G401 (cell line): Measurements from ENCODE around the gene STRN. TPM values are rescaled to one million over a fixed set of nuclear protein-coding genes. Genes with fewer than 3 reads are reported as not detected.
"Not testable (repeated sequence)": the region's sequence is repeated elsewhere in the genome, so short reads cannot be mapped to it uniquely, and the experiment has no call there.

ENCODE experiments used
- DNase-seq: peaks from one replicate; pipeline ENCODE4 v3.0.0-alpha.2; 2015; ENCODE audit warnings: low spot score
- in situ Hi-C: cut with HindIII; loops from 2 replicates; pipeline ENCODE4 v1.10.0; 2016; ENCODE audit warnings: low sequenced_read_pairs, mixed read lengths
- total RNA-seq: library from RNA; depleted of rRNA; stranded (reverse); fragments of >200 nt; shearing (Covaris generic); gene quantifications from 2 replicates; pipeline ENCODE4 v1.2.3, GENCODE V29; 2014

The STRN gene
- total RNA-seq, 1 experiment from 2014 or later = 6.6 TPM

DNA sequence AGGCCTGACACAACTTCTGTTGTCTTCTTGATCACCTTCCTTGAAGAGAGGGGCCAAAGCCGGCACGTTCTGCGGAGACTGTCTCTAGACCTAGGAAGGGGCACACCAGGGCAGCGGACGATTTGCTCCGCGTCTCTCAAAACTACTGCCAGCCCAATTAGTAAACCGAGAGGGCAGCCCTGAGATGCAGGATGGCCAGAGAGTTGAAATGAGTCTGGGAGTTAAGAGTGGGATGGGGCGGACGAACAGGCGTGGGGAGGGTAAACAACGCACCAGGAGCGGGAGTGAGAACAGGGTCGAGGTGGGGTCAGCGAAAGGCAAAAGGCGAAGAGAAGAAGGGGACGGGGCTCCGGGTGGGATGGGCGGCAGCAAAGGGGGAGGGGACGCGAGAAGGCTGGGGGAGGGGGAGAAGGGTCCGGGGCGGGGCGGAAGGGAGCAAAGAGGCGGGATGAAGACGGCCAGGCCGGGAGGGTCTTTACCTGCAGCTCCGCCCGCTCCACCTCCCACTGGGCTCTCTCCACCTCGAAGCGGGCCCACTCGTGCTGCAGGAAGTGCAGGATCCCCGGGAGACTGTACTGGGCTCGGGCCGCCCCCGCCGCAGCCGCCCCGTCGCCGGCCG lies 476 bp downstream of the STRN start:
- in situ Hi-C loops = no loop called here
- DNase-seq = peak; percentile 28

- in situ Hi-C loops = no loop called here
- DNase-seq = no peak
These were observed 1.1 kb downstream of the STRN start for GRCh38 chr2:36965206-36965605.

- in situ Hi-C loops = no loop called here
- DNase-seq = no peak
These were observed 1.8 kb downstream of the STRN start for GRCh38 chr2:36964496-36965058.

- DNase-seq = no peak
- in situ Hi-C loops = no loop called here
These were observed 2.6 kb downstream of the STRN start for GRCh38 chr2:36963734-36964133.

GRCh38 chr2:36963106-36963505 lies 3.2 kb downstream of the STRN start:
- in situ Hi-C loops = no loop called here
- no peak for DNase-seq

- in situ Hi-C loops = no loop called here
- DNase-seq = no peak
These were observed 5.6 kb downstream of the STRN start for GRCh38 chr2:36960773-36961172.

- in situ Hi-C loops = no loop called here
- DNase-seq = no peak
These were observed 6.2 kb downstream of the STRN start for GRCh38 chr2:36960005-36960675.

DNA sequence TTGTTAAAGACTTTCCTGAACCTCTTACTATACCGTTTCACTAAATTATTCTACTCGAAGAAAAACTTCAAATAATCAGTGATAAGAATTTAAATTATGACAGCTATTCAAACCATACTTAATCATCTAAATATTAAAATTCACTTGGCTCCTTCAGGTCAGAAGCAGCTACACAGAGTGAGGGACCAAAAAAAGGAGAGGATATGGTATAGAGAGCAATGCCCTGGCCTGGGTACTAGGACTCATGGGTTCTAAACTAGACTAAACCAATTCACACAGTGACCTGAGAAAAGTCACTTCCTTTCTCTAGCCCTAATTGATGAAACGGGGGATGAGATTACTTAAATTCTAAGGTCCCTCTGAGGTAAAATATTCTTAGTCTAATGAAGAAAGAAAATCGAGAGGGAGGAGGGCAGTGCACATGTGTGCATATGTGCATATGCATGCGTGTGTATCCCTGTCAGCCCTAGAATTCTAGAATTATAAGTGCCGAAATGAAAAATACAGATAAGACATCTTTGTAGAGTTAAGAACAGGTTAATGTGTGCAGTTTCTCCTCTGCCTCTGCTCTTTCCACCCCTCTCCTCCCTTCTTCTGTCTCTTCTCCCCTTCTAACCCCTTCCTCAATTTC lies 11.2 kb downstream of the STRN start:
- in situ Hi-C loops = no loop called here
- DNase-seq = no peak

GRCh38 chr2:36952748-36953197 lies 13.6 kb downstream of the STRN start:
- in situ Hi-C loops = no loop called here
- no peak for DNase-seq

DNA sequence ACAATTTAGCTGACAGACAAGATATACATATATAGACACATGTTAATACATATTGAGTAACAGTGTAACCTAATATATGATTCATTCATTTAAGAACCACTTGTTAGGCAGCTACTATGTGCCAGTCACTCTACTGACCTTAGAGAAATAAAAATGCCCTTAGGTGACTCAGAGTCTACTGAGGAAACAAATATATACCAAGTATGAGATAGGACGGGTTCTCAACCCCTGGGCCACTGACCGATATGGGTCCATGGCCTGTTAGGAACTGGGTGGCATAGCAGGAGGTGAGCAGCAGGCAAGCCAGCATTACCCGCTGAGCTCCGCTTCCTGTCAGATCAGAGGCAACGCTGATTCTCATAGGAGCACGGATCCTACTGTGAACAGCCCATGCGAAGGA lies 14.8 kb downstream of the STRN start:
- DNase-seq = no peak
- in situ Hi-C loops = no loop called here

DNA sequence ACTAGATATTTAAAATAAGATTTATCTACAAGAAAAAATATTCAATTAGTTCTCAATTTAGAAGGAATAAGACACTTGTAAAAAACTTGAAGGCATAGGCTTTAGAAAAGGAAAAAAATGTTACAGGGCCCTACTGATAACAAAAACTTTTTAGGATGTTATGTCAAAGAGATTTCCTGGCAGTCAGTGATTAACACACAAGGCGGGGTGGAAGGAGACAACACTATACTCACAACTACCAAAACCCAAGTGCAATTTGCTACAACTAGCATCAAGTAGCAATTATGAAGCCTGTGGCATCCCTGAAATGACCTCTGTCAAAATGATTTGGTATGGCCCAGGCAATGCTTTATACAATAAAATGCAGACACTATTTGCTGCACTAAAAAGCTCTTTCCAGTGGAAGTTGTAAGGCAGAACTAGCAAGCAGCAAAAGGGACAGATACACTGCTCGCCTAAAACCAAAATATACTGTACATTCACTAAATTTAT lies 15.3 kb downstream of the STRN start:
- no peak for DNase-seq
- in situ Hi-C loops = no loop called here

GRCh38 chr2:36949845-36950244 lies 16.5 kb downstream of the STRN start:
- in situ Hi-C loops = no loop called here
- DNase-seq = no peak

DNA sequence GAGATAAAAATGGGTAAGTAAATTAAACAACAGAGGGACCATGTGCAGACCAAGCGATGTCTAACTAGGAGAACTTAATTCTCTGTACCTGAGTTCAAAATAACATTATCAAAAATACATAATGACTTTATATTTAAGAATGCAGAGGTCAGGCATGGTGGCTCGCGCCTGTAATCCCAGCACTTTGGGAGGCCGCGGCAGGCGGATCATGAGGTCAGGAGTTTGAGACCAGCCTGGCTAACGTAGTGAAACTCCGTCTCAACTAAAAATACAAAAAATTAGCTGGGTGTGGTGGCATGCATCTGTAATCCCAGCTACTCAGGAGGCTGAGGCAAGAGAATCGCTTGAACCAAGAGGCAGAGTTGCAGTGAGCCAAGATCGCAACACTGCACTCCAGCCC lies 21.1 kb downstream of the STRN start:
- DNase-seq, in situ Hi-C loops: not testable (repeated sequence)

- in situ Hi-C loops = no loop called here
These were observed 24.5 kb downstream of the STRN start for GRCh38 chr2:36941867-36942266.

DNA sequence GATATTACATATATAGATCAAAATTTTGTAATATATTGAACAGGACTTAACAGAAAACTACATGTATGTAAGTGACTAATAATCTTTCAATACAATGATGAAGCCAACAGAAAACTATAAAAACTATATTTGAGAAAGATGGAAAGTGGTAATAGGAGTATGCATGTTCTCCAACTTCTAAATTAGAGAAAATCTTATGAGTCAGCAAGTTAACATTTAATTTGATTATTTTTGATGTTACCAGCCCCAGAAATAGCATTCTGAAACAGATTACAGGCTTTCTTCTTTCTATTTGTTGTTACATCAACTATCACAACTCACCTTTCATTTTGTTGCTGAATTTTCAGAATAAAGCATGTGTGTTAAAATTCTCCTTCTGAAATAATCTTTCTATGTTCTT lies 29.8 kb downstream of the STRN start:
- DNase-seq, in situ Hi-C loops: not testable (repeated sequence)

More at GRCh38 chr2:36941867-36942266, 24.5 kb downstream of the STRN start:
- DNase-seq = no peak

DNA sequence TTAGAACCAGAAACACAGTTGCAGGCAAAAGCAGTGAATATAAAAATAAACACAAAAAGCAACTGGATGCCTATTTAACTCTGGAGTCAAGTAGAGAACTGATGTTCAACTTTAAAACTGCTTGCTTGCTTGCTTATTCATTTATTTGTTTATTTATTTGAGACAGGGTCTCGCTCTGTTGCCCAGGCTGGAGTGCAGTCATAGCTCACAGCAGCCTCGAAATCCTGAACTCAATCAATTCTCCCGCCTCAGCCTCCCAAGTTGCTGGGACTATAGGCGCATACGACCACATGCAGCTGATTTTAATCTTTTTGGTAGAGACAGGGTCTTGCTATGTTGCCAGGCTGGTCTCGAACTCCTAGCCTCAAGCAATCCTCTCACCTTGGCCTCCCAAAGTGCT lies 34.6 kb downstream of the STRN start:
- in situ Hi-C loops, DNase-seq: not testable (repeated sequence)

DNA sequence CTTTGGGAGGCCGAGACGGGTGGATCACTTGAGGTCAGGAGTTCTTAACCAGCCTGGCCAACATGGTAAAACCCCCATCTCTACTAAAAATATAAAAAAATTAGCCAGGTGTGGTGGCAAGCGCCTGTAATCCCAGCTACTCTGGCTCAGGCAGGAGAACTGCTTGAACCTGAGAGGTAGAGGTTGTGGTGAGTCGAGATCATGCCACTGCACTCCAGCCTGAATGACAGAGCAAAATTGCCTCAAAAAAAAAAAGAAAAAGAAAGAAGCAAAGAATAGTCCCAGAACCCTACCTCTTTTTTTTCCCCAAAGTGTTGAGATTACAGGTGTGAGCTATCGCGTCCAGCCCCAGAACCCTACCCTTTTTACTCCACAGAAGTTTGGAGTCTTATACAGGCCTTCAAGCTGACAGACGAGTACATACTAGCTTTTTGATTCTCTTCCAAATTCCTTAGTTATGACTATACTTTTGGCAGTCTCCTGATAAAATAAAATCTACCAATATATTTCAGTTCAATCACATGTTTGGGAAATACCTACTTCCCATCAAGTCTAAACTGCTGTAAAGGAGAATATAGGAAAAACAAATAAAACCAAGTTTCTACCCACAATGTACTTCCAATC lies 35.4 kb downstream of the STRN start:
- in situ Hi-C loops, DNase-seq: not testable (repeated sequence)

DNA sequence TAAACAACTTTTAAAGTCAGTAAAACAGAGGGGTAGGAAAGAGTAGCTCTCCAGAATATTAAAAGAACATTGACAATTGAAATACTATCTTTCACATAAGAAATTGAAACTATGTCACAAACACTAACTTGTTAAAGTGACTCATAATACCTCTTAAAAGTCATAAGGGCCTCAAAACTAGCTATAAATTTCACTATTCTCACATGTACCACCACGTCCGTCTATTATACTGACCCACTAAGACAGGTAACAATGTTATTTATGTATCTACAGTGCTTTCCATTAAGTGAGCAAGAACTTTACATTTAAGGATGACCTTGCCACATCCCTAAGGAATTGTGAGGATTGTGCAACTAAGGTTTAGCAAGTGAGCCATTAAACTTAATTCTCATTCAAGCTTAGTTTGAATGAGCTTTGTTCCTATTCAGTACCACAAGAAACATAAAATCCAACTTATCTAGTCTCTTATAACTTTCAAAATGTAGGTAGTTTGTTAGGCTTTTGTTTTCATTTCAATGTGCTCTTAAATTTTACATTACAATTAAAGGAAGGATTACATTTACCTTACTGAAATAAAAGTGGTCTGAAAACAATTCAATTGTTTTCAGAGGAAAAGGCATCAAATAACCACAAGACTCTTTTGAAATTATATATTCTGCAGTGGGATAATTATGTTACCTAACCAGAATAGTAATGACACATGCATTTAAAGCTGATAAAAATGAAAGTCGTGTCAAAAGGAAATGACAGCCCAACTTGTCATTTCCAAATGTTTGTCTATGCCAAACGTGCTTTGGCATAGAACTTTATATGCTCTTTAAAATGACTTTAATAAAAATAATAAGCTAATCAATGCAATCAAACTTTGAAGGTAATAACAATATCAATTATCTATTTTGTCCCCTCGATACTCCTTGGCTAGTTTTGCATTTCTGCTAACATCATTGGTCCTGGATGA lies 39.9 kb downstream of the STRN start:
- DNase-seq, in situ Hi-C loops: not testable (repeated sequence)
